HUDEP-2 (cell line): Measurements from ENCODE around the gene PLEKHA5.

Source experiments
- DNase-seq, 76 experiments: peaks; one replicate each; lab custom pipeline; 2025; ENCODE audit not compliant: unreplicated experiment in 76 of 76; lab: John Stamatoyannopoulos, UW

Gene PLEKHA5

DNA sequence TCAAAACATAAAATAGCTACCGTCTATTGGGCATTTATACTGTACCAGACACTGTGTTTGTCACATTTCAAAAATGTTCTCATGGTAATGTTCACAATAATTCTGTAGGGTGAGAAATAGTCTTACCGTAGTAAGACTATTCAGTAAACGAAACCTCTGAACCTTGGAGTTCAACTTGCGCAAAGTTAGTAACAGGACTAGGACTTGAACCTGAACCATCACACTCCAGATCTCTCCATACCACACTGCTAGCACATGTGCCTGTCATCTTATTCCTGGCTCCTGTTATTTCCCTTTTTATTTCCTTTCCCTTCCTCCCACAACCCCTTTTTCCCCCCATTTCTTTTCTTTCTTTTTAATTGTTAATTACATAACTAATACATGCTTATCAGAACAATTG, 65.4 kb downstream of the PLEKHA5 start:
- DNase-seq, result no peak

DNA sequence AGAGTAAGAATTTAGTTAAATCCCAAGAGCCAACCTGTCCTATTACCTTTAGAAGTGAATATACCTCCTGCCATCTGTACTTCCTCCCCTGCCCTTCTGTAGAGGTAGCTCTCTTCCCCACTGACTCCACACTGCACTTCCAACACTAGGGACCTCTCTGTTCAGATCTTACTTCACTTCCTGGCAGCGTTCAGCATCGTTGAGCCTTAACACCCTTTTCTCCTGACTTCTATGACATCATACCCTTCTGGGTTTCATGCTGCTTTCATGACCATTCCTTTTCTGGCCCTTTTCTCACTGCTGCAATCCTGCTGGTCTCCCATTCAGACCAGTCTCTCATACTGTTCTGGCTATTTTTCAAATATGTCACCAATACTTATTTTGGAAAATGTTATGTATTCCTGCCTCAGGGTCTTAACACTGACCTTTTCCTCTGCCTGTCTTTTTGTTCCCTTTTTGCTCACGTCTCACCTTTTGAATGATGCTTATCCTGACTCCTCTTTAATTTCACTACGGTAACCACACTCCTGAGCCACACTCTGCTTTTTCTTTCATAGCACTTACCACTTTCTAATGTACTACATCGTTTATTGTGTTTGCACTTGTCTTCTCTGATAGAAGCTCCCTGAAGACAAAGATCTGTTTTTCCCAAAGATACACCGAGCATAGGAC, 67.6 kb downstream of the PLEKHA5 start:
- DNase-seq, result no peak

GRCh38 chr12:19198272-19198671, 68.7 kb downstream of the PLEKHA5 start:
- no peak for DNase-seq

DNA sequence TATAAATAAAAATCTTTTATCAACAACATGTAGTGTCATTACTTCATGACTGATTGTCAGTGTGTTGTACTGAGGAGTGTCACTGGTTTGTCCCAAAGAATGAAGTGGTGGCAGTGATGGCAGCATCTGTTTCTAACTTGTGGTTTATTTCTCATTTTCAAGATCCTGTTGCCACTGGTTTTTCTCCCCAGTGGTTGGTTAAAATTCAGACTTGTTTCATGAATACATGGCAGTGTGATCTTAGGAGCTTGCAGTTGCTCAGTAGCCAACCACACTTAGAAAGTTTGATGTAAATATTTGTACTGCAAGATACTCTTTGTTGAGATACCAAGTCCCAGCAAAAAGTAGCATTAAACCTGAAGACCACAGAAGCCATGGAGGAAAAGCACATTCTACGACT, 69.8 kb downstream of the PLEKHA5 start:
- DNase-seq, result no peak

DNA sequence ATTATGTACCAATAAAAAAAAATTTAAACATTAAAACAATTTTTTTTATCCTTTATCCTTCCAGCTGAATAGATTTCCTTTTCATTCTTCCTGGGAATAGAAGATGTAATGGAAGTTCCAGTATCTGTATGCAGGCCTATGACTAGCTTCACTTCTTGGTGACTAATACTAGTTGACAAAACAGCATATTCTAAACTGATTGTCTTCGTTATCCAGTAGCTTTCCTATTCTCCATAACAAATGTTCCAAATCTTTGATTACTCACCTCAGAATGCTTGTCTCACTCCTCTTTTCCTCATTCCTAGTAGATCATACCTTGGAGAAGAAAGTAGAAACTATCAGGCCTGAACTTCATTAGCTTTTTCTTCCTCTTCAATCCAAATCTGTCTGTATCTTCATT, 70.7 kb downstream of the PLEKHA5 start:
- no peak for DNase-seq

DNA sequence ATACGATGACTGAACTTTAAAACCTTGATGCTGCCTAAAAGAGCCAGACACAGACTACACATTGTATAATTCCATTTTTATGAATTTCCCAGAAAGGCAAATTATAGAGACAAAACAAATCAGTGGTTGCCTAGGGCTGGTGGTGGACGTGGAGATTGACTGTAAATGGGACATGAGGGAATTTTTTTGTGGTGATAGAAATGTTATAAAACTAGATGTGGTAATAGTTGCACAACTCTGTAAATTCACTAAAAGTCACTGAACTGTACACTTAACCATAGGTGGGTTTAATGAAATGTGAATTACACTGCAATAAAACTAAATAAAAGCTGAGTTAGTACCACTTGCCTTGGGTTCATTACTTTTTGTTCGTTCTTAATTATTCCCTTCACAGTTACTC, 72.1 kb downstream of the PLEKHA5 start:
- DNase-seq, result no peak

DNA sequence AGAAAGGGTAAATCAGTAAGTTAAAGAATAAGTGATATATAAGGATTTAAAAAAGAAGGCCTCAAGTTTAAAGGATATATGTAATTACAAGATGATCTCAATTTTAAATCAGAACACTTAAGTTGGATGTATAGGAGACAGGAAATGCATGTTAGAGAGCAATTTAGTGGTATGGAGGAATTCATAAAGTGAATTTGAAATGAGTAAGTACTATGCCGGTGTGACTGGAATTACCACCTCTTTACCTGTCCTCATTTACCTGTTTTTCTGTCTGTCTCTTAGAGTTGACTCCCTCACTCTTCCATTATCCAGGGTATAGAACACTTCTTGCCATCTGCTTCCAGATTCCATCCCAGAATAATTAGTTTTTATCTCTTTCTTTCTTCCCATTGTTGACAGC, 73.5 kb downstream of the PLEKHA5 start:
- no peak for DNase-seq

- no peak for DNase-seq
These were observed 74.3 kb downstream of the PLEKHA5 start for GRCh38 chr12:19203539-19204506.

DNA sequence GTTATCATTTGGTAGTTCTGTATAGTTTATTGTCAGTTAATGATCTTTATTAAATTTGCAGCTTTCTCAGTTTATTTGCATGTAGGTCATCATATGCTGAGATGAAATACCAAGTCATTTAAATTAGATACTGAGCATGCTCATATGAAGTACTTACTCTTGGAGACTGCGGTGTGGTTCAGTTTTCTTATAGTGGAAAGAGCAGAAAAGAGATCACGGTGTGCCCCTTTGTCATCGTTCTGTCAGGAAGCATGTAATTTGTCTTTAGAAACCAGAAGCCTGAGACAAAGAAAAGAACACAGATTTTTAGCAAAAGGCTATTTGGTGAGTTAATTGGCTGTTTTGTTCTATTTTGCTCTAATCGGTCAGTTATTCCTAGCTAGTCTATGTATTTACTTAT, 75.6 kb downstream of the PLEKHA5 start:
- no peak for DNase-seq

DNA sequence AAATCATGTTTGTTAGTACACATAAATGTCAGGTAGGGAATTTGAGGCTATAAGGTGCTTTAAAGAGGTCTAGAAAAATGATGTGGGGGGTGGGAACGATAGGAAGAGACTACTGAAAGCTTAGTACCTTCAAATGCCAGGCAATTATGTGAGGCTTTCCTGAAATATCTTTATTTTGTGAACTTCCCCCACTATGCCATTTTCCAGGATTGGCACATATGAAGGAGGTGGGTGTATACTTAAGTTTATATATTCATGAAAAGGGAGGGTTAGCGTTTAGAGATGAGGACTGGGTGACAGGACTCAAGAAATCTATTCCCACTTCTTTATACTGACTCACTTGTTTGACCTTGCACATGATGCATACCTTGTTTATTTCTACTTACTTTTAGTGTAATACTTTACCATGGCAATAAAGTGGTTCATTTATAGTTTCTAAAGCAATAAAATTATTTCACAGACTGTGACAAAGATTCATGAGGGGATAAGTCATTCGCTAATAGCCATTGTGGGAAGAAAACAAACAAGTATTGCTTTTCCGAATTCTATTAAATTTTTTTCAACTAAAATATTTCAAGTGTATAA, 77.1 kb downstream of the PLEKHA5 start:
- no peak for DNase-seq

DNA sequence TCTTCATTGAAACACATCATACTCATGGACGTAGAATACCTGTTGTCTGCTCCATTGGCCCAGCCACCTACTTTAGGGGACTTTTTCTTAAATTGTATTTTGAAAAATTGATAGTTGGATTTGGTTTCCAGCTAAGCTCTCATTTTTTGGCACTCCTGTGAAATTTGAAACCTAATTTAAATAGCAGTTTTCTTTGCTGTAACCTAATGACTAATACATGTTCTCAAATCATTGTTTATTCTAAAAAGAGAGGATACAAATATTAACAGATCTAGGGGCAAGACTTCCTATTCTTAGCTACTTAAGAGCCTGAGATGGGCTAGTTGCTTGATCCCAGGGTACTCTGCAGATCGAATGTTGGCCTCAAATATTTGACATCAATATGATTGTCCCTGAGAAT, 78.9 kb downstream of the PLEKHA5 start:
- no peak for DNase-seq

DNA sequence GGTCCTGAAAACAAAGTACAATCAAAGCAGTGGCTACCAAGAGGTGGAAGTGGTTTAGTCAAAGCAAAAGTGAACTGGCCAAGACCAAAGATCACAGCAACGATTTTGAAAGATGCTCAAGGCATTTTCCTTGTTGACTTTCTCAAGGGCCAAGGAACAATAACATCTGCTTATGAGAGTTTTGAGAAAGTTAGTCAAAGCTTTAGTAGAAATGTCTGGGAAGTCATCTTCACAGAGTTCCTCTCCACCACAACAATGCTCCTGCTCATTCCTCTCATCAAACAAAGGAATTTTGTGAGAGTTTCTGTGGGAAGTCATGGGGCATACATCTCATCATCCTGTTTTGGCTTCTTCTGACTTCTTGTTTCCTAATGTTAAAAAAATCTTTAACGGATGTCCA, 80.1 kb downstream of the PLEKHA5 start:
- DNase-seq, result no peak

- no peak for DNase-seq
These were observed 82.3 kb downstream of the PLEKHA5 start for GRCh38 chr12:19211802-19212201.

GRCh38 chr12:19212245-19212644, 82.7 kb downstream of the PLEKHA5 start:
- no peak for DNase-seq

GRCh38 chr12:19214020-19214419, 84.5 kb downstream of the PLEKHA5 start:
- DNase-seq, result no peak

DNA sequence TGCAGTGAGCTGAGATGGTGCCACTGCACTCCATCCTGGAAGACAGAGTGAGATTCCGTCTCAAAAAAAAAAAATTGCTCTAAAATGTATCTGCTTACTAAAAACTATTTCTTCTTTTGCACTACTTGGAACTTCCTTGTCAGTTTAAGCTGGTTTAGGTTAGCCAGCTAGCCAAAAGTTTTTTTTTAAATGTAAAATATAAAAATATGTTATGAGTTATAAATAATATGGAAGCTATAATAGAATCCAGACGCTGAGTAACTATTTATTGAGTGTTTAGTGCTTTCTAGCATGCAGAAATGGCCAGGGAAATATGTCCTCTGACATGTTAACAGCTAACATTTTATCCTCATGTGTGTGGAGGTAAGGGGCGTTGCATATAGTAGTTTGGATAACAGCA, 85.6 kb downstream of the PLEKHA5 start:
- no peak for DNase-seq

- no peak for DNase-seq
These were observed 87.9 kb downstream of the PLEKHA5 start for GRCh38 chr12:19217446-19217845.

DNA sequence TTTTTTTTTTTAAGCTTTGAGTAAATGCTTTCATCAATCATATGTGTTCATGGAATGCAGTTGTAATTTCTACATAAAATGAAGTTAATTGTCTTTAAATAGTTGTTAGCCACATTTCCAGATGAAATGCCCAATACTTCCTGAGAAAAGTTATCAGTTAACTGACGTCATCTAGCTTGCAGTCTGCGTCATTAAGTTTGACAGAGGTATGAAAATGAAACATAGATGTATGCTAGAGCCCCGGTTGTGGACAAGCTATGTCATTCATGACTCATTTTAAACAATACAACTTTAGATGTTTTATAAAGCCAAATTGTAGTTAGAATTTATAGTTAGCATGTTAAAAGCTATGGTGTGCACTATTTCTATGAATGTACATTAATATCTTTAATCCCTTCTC, 90.7 kb downstream of the PLEKHA5 start:
- no peak for DNase-seq

DNA sequence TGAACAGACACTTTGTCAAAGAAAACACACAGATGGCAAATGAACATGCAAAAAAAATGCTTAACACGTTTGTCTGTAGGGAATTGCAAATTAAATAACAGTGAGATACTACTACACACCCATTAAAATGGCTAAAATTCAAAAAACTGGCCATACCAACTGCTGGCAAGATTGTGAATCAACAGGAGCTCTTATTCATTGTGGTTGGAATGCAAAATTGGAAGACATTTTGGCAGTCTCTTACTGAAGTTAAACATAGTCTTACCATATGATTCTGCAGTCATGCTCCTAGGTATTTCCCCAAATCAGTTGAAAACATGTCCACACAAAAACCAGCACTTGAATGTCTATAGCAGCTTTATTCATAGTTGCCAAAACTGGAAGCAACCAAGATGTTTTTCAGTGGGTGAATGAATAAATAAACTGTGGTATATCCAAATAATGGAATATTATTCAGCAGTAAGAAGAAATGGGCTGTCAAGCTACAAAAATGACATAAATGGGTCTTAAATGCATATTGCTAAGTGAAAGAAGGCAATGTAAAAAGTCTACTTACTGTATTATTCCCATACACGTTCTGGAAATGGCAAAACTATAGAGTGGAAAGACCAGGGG, 91.4 kb downstream of the PLEKHA5 start:
- no peak for DNase-seq

GRCh38 chr12:19222558-19222957, 93.0 kb downstream of the PLEKHA5 start:
- no peak for DNase-seq

- peak in 2 of 76 experiments; percentile 10 to 15 for DNase-seq
These were observed 93.5 kb downstream of the PLEKHA5 start for GRCh38 chr12:19223018-19223417.
